Panc1 (cell line): ENCODE measurements around the gene DESI1.

ENCODE experiments used
- POLR2AphosphoS5 ChIP-seq: IDR thresholded peaks from 2 replicates; pipeline ENCODE4 v1.6.1; 2012; ENCODE audit warnings: mild to moderate bottlenecking, low read depth, low read length, moderate library complexity
- SIN3A ChIP-seq: IDR thresholded peaks from 2 replicates; pipeline ENCODE4 v1.6.1; 2012; ENCODE audit warnings: low read depth, mild to moderate bottlenecking, low read length, moderate library complexity, borderline replicate concordance; ENCODE audit not compliant: insufficient read depth
- TCF7L2 ChIP-seq: IDR thresholded peaks from 2 replicates; pipeline ENCODE4 v1.6.1; 2011; ENCODE audit warnings: mild to moderate bottlenecking, low read depth, low read length, inconsistent platforms
- TF ChIP-seq, protein P1 (sequence below): fragments of 450-650 bp; IDR thresholded peaks from 2 replicates; pipeline ENCODE4 v1.5.1; 2017; ENCODE audit warnings: mild to moderate bottlenecking

DNA sequence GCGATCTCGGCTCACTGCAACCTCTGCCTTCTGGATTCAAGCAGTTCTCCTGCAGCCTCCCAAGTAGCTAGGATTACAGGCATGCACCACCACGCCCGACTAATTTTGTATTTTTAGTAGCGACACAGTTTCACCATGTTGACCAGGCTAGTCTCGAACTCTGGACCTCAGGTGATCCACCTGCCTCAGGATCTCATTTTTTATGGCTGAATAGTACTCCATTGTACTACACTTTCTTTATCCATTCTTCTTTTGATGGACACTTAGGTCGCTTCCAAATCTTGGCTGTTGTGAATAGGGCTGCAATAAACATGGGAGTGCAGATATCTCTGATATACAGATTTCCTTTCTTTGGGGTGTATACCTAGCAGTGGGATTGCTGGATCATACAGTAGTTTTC lies 21.0 kb upstream of the DESI1 start:
- TF ChIP-seq, protein P1, sequence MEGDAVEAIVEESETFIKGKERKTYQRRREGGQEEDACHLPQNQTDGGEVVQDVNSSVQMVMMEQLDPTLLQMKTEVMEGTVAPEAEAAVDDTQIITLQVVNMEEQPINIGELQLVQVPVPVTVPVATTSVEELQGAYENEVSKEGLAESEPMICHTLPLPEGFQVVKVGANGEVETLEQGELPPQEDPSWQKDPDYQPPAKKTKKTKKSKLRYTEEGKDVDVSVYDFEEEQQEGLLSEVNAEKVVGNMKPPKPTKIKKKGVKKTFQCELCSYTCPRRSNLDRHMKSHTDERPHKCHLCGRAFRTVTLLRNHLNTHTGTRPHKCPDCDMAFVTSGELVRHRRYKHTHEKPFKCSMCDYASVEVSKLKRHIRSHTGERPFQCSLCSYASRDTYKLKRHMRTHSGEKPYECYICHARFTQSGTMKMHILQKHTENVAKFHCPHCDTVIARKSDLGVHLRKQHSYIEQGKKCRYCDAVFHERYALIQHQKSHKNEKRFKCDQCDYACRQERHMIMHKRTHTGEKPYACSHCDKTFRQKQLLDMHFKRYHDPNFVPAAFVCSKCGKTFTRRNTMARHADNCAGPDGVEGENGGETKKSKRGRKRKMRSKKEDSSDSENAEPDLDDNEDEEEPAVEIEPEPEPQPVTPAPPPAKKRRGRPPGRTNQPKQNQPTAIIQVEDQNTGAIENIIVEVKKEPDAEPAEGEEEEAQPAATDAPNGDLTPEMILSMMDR: no peak
- TF ChIP-seq SIN3A (no peak), POLR2AphosphoS5 (no peak), TCF7L2 (no peak)
